PC-3 (cell line): Measurements from ENCODE around the gene LGSN. TPM values are rescaled to one million over a fixed set of nuclear protein-coding genes. Genes with fewer than 3 reads are reported as not detected.

Experiments
- ATAC-seq: fragments of 200-7000 bp; cut with Tn5 transposase; 2 replicates; pipeline ENCODE4 v1.9.1; 2020; ENCODE audit warnings: mild to moderate bottlenecking, moderate library complexity
- BruUV-seq: library from RNA; stranded (reverse); fragments of 400-500 nt; replicated peaks from 2 replicates; lab custom pipeline; 2021; lab: Mats Ljungman, UMichigan
- CTCF ChIA-PET: fragments of 300-600 bp; sonication (Branson Sonifier 250); formaldehyde crosslinking; loops from one replicate; lab custom pipeline; 2022; ENCODE audit warnings: antibody characterized with exemption; lab: Charles Lee
- POLR2A ChIA-PET: fragments of 300-600 bp; sonication (Branson Sonifier 250); formaldehyde crosslinking; loops from one replicate; lab custom pipeline; 2022; ENCODE audit warnings: antibody characterized with exemption; ENCODE audit not compliant: unreplicated experiment; lab: Charles Lee
- DNase-seq: peaks from one replicate; pipeline ENCODE4 v3.0.0-alpha.2; 2015
- H2AFZ ChIP-seq: fragments of 300-600 bp; sonication (generic); 2 replicates; pipeline ENCODE4 v1.6.0; 2016; ENCODE audit warnings: antibody characterized with exemption, low read length
- H3F3A ChIP-seq: fragments of 300-600 bp; sonication (generic); one replicate; pipeline ENCODE4 v1.6.0; 2017; ENCODE audit warnings: antibody characterized with exemption, low read length, control low read depth, mild to moderate bottlenecking; ENCODE audit not compliant: unreplicated experiment
- H3K27ac ChIP-seq: fragments of 300-600 bp; sonication (generic); 2 replicates; pipeline ENCODE4 v1.5.1; 2016; ENCODE audit warnings: mild to moderate bottlenecking, low read length
- H3K27me3 ChIP-seq: fragments of 300-600 bp; sonication (generic); 2 replicates; pipeline ENCODE4 v1.6.1; 2016; ENCODE audit warnings: low read length, mixed read lengths
- H3K36me3 ChIP-seq: fragments of 300-600 bp; sonication (generic); 2 replicates; pipeline ENCODE4 v1.6.1; 2016; ENCODE audit warnings: low read depth, mixed run types, low read length, mixed read lengths
- H3K4me1 ChIP-seq: fragments of 300-600 bp; sonication (generic); 2 replicates; pipeline ENCODE4 v1.5.1; 2016; ENCODE audit warnings: low read length; ENCODE audit not compliant: insufficient read depth
- H3K4me2 ChIP-seq: fragments of 300-600 bp; sonication (generic); 2 replicates; pipeline ENCODE4 v1.6.0; 2016; ENCODE audit warnings: low read length
- H3K4me3 ChIP-seq: fragments of 300-600 bp; sonication (generic); 2 replicates; pipeline ENCODE4 v1.5.1; 2016; ENCODE audit warnings: mild to moderate bottlenecking, low read length, mixed read lengths
- H3K79me2 ChIP-seq: fragments of 300-600 bp; sonication (generic); 2 replicates; pipeline ENCODE4 v1.6.1; 2017; ENCODE audit warnings: low read length, mixed read lengths
- H3K9ac ChIP-seq: fragments of 300-600 bp; sonication (generic); 2 replicates; pipeline ENCODE4 v1.6.0; 2016; ENCODE audit warnings: mild to moderate bottlenecking, low read length
- H3K9me2 ChIP-seq: fragments of 300-600 bp; sonication (generic); replicated peaks from 2 replicates; pipeline ENCODE4 v1.6.1; 2016; ENCODE audit warnings: mixed run types, low read length, mixed read lengths
- H3K9me3 ChIP-seq: fragments of 300-600 bp; sonication (generic); 2 replicates; pipeline ENCODE4 v1.6.1; 2016; ENCODE audit warnings: low read length, mixed read lengths
- H4K20me1 ChIP-seq: fragments of 300-600 bp; sonication (generic); 2 replicates; pipeline ENCODE4 v1.6.1; 2016; ENCODE audit warnings: low read length, mixed read lengths
- EZH2 ChIP-seq: fragments of 300-600 bp; sonication (generic); IDR thresholded peaks from one replicate; pipeline ENCODE4 v1.6.1; 2017; ENCODE audit warnings: antibody characterized with exemption, mild to moderate bottlenecking, low read length; ENCODE audit not compliant: unreplicated experiment
- EZH2phosphoT487 ChIP-seq: fragments of 300-600 bp; sonication (generic); IDR thresholded peaks from 2 replicates; pipeline ENCODE4 v1.6.1; 2018; ENCODE audit warnings: mild to moderate bottlenecking, antibody characterized with exemption, low read length, borderline replicate concordance
- intact Hi-C: fragments of 100-400 bp; cut with micrococcal nuclease; formaldehyde crosslinking; loops from 2 replicates; pipeline ENCODE4 v1.9.0; 2023
- total RNA-seq: library from RNA; depleted of rRNA; stranded (reverse); fragments of >200 nt; gene quantifications from 2 replicates; pipeline ENCODE4 v1.2.3, GENCODE V29; 2014
- TF ChIP-seq, protein P1 (sequence below): fragments of 300-600 bp; sonication (generic); conservative IDR thresholded peaks from 2 replicates; pipeline ENCODE4 v1.5.1; 2017; ENCODE audit warnings: antibody characterized with exemption, low read depth, mild to moderate bottlenecking, low read length

The LGSN gene
- total RNA-seq, 1 experiment from 2014 or later, result not detected

DNA sequence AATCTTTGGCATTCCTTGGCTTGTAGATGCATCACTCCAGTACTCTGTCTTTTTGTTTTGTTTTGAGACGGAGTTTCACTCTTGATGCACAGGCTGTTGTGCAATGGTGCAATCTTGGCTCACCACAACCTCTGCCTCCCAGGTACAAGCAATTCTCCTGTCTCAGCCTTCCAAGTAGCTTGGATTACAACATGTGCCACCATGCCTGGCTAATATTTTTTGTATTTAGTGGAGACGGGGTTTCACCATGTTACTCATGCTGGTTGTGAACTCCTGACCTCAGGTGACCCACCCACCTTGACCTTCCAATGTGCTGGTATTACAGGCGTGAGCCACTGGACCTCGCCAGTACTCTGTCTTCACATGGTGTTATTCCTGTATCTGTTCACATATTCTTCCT lies 35.8 kb upstream of the LGSN start:
- Histone ChIP-seq H3K9me2 (no peaks in the 10 kb centered on the region), H3K27ac (no peak overlapping the region), H3K4me1 (0 out of 2 replicates have a peak, but pooled peaks cover 9% of the 10 kb centered on the region), H3K4me2 (no peak overlapping the region), H3K27me3 (no peaks in the 10 kb centered on the region), H3K36me3 (no peaks in the 10 kb centered on the region), H3K4me3 (no peak overlapping the region), H4K20me1 (no peaks in the 10 kb centered on the region), H3K79me2 (no peaks in the 10 kb centered on the region), H3K9me3 (no peaks in the 10 kb centered on the region), H3F3A (no peaks in the 10 kb centered on the region), H2AFZ (no peak overlapping the region), H3K9ac (no peak overlapping the region)
- no peak for DNase-seq
- ATAC-seq, result no peak
- ChIA-PET CTCF (no interaction called here), POLR2A (no interaction called here)
- no TSS peak for BruUV-seq
- intact Hi-C loops, result no loop called here
- TF ChIP-seq EZH2 (no peak), EZH2phosphoT487 (no peak)
- TF ChIP-seq, protein P1, sequence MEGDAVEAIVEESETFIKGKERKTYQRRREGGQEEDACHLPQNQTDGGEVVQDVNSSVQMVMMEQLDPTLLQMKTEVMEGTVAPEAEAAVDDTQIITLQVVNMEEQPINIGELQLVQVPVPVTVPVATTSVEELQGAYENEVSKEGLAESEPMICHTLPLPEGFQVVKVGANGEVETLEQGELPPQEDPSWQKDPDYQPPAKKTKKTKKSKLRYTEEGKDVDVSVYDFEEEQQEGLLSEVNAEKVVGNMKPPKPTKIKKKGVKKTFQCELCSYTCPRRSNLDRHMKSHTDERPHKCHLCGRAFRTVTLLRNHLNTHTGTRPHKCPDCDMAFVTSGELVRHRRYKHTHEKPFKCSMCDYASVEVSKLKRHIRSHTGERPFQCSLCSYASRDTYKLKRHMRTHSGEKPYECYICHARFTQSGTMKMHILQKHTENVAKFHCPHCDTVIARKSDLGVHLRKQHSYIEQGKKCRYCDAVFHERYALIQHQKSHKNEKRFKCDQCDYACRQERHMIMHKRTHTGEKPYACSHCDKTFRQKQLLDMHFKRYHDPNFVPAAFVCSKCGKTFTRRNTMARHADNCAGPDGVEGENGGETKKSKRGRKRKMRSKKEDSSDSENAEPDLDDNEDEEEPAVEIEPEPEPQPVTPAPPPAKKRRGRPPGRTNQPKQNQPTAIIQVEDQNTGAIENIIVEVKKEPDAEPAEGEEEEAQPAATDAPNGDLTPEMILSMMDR, result no peak

DNA sequence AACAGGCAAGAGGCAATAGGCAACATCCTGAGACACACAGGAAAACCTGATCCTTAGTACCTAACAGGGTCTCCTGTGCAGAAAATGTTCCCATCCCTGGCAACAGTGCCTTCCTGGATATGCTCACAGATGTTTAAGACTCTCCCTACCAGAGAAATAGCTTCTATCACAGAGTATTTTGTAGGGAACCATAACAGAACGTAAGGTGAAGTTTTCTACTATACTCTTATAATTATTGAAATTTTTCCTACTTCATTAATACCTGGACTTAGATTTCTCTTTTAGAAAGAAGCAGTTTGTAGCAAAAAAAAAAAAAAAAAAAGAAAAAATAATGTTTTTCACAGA lies 33.5 kb upstream of the LGSN start:
- no peak overlapping the region for H3K9ac ChIP-seq
- no peak overlapping the region for H3K4me3 ChIP-seq
- ChIA-PET POLR2A (no interaction called here), CTCF (interaction anchor here (1.3 to 2.6 kb wide), 3 partner anchors 245 to 449 kb away, joined by 5 to 23 read pairs (median 10); no protein-coding TSS in a partner anchor)
- ATAC-seq (no peak), DNase-seq (no peak)
- no peaks in the 10 kb centered on the region for H3K36me3 ChIP-seq
- no peaks in the 10 kb centered on the region for H3K9me3 ChIP-seq
- H3K4me1 ChIP-seq, result peaks cover 18% of the 10 kb centered on the region
- H3K27ac ChIP-seq, result no peak overlapping the region
- TF ChIP-seq, protein P1, result no peak
- TF ChIP-seq EZH2phosphoT487, result no peak
- no peak for TF ChIP-seq EZH2
- H3K4me2 ChIP-seq, result no peak overlapping the region
- H3K27me3 ChIP-seq, result no peaks in the 10 kb centered on the region
- H3K9me2 ChIP-seq, result no peaks in the 10 kb centered on the region
- intact Hi-C loops, result loop anchor here (1.0 kb wide), 2 partner anchors 220 to 449 kb away; no protein-coding TSS in a partner anchor
- no peaks in the 10 kb centered on the region for H4K20me1 ChIP-seq
- no TSS peak for BruUV-seq
- H3F3A ChIP-seq, result no peaks in the 10 kb centered on the region
- H3K79me2 ChIP-seq, result no peaks in the 10 kb centered on the region
- no peak overlapping the region for H2AFZ ChIP-seq

DNA sequence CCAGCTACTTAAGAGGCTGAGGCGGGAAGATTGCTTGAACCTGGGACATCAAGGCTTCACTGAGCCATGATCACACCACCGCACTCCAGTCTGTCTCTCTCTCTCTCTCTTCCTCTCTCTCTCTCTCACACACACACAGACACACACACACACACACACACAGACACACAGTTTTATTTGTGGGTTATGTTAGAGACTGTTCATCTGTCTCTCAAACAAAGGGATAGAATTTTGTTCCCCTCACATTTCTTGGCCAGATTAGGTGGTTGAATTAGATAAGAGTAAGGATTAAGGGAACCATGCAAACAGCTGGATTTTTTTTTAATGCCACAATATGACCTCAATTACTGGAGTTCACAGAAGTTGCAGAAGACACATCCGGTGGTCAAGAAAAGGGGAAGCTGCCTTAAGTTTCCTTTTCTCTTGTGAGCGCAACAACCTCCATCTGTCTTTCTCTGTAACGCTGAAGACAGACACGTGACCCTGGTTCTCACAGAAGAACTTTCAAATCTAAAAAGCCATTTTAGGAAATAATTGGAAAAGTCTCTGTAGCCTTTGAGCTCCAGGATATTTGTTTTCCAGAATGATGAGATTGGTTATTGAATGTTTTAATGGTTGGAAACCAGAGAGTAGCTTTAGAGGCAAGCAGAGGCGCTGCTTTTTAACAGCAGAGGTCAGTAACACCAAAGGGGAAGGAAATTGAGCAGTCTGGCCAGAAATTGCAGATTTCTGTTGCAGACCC lies 32.9 kb upstream of the LGSN start:
- Histone ChIP-seq H3K4me3 (no peak overlapping the region), H3K27ac (no peak overlapping the region), H3K27me3 (no peaks in the 10 kb centered on the region), H2AFZ (peak overlapping the region; percentile 33; the same call in 1 of the 2 replicates), H3K4me2 (peak overlapping the region; percentile 37), H4K20me1 (no peaks in the 10 kb centered on the region), H3K9me2 (no peaks in the 10 kb centered on the region), H3K9ac (no peak overlapping the region), H3K9me3 (no peaks in the 10 kb centered on the region), H3K79me2 (no peaks in the 10 kb centered on the region), H3F3A (no peaks in the 10 kb centered on the region), H3K4me1 (peaks cover 23% of the 10 kb centered on the region), H3K36me3 (no peaks in the 10 kb centered on the region)
- ChIA-PET CTCF (interaction anchor here (0.6 to 2.6 kb wide), 7 partner anchors 150 to 452 kb away, joined by 3 to 23 read pairs (median 4); no protein-coding TSS in a partner anchor), POLR2A (no interaction called here)
- intact Hi-C loops, result loop anchor here (1.0 kb wide), 5 partner anchors 175 to 450 kb away; no protein-coding TSS in a partner anchor
- DNase-seq (peak; percentile 57), ATAC-seq (peak; percentile 85)
- BruUV-seq, result no TSS peak
- TF ChIP-seq EZH2 (no peak), EZH2phosphoT487 (no peak)
- TF ChIP-seq, protein P1, result peak; percentile 69
